Measurements from ENCODE around the gene DNMT1.

The DNMT1 gene

GRCh38 chr19:10133596-10133995 lies 61.2 kb downstream of the DNMT1 start:
- in situ Hi-C loops (cut with HindIII; ENCODE audit: low sequenced_read_pairs) = no loop called here
- no peak for DNase-seq (ENCODE audit: low read depth, low spot score)
- TF ChIP-seq, protein P1, sequence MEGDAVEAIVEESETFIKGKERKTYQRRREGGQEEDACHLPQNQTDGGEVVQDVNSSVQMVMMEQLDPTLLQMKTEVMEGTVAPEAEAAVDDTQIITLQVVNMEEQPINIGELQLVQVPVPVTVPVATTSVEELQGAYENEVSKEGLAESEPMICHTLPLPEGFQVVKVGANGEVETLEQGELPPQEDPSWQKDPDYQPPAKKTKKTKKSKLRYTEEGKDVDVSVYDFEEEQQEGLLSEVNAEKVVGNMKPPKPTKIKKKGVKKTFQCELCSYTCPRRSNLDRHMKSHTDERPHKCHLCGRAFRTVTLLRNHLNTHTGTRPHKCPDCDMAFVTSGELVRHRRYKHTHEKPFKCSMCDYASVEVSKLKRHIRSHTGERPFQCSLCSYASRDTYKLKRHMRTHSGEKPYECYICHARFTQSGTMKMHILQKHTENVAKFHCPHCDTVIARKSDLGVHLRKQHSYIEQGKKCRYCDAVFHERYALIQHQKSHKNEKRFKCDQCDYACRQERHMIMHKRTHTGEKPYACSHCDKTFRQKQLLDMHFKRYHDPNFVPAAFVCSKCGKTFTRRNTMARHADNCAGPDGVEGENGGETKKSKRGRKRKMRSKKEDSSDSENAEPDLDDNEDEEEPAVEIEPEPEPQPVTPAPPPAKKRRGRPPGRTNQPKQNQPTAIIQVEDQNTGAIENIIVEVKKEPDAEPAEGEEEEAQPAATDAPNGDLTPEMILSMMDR (IDR thresholded peaks at IDR 0.05; ENCODE audit: low read depth, low read length) = no peak
- H3K4me3 ChIP-seq (ENCODE audit: low read depth, low read length) = no peak overlapping the region

GRCh38 chr19:10132905-10133304 lies 61.8 kb downstream of the DNMT1 start:
- no peak for DNase-seq (ENCODE audit: low read depth, low spot score)
- no peak overlapping the region for H3K4me3 ChIP-seq (ENCODE audit: low read depth, low read length)
- in situ Hi-C loops (cut with HindIII; ENCODE audit: low sequenced_read_pairs) = no loop called here
- TF ChIP-seq, protein P1 (IDR thresholded peaks at IDR 0.05; ENCODE audit: low read depth, low read length) = no peak

- TF ChIP-seq, protein P1 (IDR thresholded peaks at IDR 0.05; ENCODE audit: low read depth, low read length) = no peak
- no peak for DNase-seq (ENCODE audit: low read depth, low spot score)
- no peak overlapping the region for H3K4me3 ChIP-seq (ENCODE audit: low read depth, low read length)
- in situ Hi-C loops (cut with HindIII; ENCODE audit: low sequenced_read_pairs) = no loop called here
Measured at GRCh38 chr19:10126213-10126639, 68.5 kb downstream of the DNMT1 start.

GRCh38 chr19:10124429-10124828 lies 70.3 kb downstream of the DNMT1 start:
- TF ChIP-seq, protein P1 (IDR thresholded peaks at IDR 0.05; ENCODE audit: low read depth, low read length) = no peak
- DNase-seq (ENCODE audit: low read depth, low spot score) = no peak
- H3K4me3 ChIP-seq (ENCODE audit: low read depth, low read length) = no peak overlapping the region
- in situ Hi-C loops (cut with HindIII; ENCODE audit: low sequenced_read_pairs) = no loop called here

GRCh38 chr19:10122045-10122444 lies 72.7 kb downstream of the DNMT1 start:
- DNase-seq (ENCODE audit: low read depth, low spot score) = peak; percentile 49
- in situ Hi-C loops (cut with HindIII; ENCODE audit: low sequenced_read_pairs) = no loop called here
- TF ChIP-seq, protein P1 (IDR thresholded peaks at IDR 0.05; ENCODE audit: low read depth, low read length) = no peak
- H3K4me3 ChIP-seq (ENCODE audit: low read depth, low read length) = no peak overlapping the region

DNA sequence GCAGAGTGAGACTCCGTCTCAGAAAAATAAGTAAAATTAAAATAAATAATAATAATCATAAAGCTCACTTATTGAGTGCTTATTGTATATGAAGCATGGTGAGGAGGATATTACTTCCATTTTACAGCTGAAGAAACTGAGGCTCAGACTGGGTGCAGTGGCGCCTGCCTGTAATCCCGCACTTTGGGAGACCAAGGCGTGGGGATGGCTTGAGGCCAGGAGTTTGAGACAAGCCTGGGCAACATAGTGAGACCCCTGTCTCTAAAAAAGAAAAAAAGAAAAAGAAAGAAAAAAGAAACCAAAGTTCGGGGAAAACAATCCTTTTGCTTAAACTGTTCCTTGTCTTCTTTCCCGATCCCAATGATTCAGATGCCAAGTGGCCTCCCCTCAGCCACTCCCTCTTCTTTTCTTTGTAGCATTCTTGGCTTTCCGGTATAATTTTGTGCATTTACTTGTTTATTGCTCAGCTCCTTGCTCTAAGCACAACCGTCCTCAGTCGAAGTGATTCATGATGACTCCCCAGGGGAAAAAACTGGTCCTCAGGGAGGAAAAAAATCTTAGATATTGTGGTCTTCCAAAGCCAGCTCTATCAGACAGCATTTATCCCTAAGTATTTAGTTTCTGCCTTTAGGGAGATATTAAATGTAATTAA lies 74.1 kb downstream of the DNMT1 start:
- DNase-seq (ENCODE audit: low read depth, low spot score) = peak; percentile 80
- no peak overlapping the region for H3K4me3 ChIP-seq (ENCODE audit: low read depth, low read length)

More for the DNA sequence above, 74.1 kb downstream of the DNMT1 start:
- in situ Hi-C loops (cut with HindIII; ENCODE audit: low sequenced_read_pairs) = no loop called here
- TF ChIP-seq, protein P1 (IDR thresholded peaks at IDR 0.05; ENCODE audit: low read depth, low read length) = no peak

Measured in astrocyte of the spinal cord (primary cell).